K562 (cell line): ENCODE results near the gene NPFF. TPM values are rescaled to one million over a fixed set of nuclear protein-coding genes. Genes with fewer than 3 reads are reported as not detected.
A peak's percentile ranks its signal among the peaks of the same experiment; 100 is the strongest.

Source experiments
- CCNT2 ChIP-seq: IDR thresholded peaks from 2 replicates; pipeline ENCODE4 v1.6.1; 2011; ENCODE audit warnings: borderline replicate concordance, low read depth, mild to moderate bottlenecking, moderate library complexity, mixed read lengths, low read length; ENCODE audit not compliant: insufficient read length; ENCODE audit errors: extremely low read depth
- HMGN3 ChIP-seq: IDR thresholded peaks from 2 replicates; pipeline ENCODE4 v1.6.1; 2011; ENCODE audit warnings: borderline replicate concordance, low read depth, mild to moderate bottlenecking, mixed read lengths, low read length; ENCODE audit not compliant: insufficient read length; ENCODE audit errors: extremely low read depth
- NFATC3 ChIP-seq: fragments of 450-650 bp; IDR thresholded peaks from 2 replicates; pipeline ENCODE4 v1.6.1; 2017; ENCODE audit warnings: mild to moderate bottlenecking
- NRF1 ChIP-seq, 2 experiments: fragments of 450-650 bp; IDR thresholded peaks in 1 of 2; conservative IDR thresholded peaks in 1 of 2; 2 replicates each; pipeline ENCODE4 v1.6.1; 2014; ENCODE audit warnings: mild to moderate bottlenecking in 2 of 2
- POLR2B ChIP-seq: fragments of 450-650 bp; IDR thresholded peaks from 2 replicates; pipeline ENCODE4 v1.6.1; 2018; ENCODE audit warnings: low read depth; ENCODE audit not compliant: partially characterized antibody
- polyA plus RNA-seq, 8 experiments: library from polyadenylated mRNA; depleted of rRNA in 4 of 8; stranded (reverse) in 5 of 8; unstranded in 3 of 8; fragments of >200 nt; fragmentation: Nextera tagmentation in 2 of 8; fragmentation: Illumina TruSeq in 1 of 8; extraction: Ambion mirVana in 2 of 8; extraction: Trizol in 1 of 8; gene quantifications; 2 replicates each; pipeline versions ENCODE4 v1.2.1 to v1.2.3, GENCODE V29; 2011 to 2014; ENCODE audit warnings: inconsistent platforms in 1 of 8, missing spikeins in 1 of 8
- total RNA-seq, 7 experiments: library from RNA; depleted of rRNA in 6 of 7; stranded (reverse); fragments of >200 nt in 6 of 7; fragmentation: Illumina TruSeq in 2 of 7; extraction: Trizol in 2 of 7; gene quantifications; 2 replicates each; pipeline versions ENCODE4 v1.2.1 to v1.2.3, GENCODE V29; 2011 to 2021; ENCODE audit warnings: low replicate concordance in 1 of 7
- TF ChIP-seq, protein P1 (sequence below): fragments of 200-800 bp; sonication (Bioruptor generic); IDR thresholded peaks from 2 replicates; pipeline ENCODE4 v1.6.1; 2017; ENCODE audit warnings: missing genetic modification characterization, missing compliant biosample characterization
- TF ChIP-seq, protein P2 (sequence below), 2 experiments: fragments of 450-650 bp; formaldehyde crosslinking in 1 of 2; IDR thresholded peaks; 2 replicates each; pipeline versions ENCODE4 v1.4.0 to v1.6.1; 2014 to 2020; ENCODE audit warnings: mild to moderate bottlenecking in 2 of 2, borderline replicate concordance in 1 of 2, low read depth in 1 of 2
- TF ChIP-seq, protein P3 (sequence below): fragments of 450-650 bp; IDR thresholded peaks from 2 replicates; pipeline ENCODE4 v1.6.1; 2016
- TF ChIP-seq, protein P4 (sequence below): IDR thresholded peaks from 2 replicates; pipeline ENCODE4 v1.6.1; 2014; ENCODE audit warnings: antibody characterized with exemption
- TF ChIP-seq, protein P5 (sequence below): fragments of 250-450 bp; sonication (Bioruptor Pico); IDR thresholded peaks from 2 replicates; pipeline ENCODE4 v1.6.1; 2021; ENCODE audit warnings: mild to moderate bottlenecking

NPFF gene
- total and polyA plus RNA-seq, 9 of the 15 experiments (the other 6 are each of a cell fraction or from before 2014, with no cell fraction given) = 0.15 to 1.2 (median 0.55) TPM; not detected in 6

DNA sequence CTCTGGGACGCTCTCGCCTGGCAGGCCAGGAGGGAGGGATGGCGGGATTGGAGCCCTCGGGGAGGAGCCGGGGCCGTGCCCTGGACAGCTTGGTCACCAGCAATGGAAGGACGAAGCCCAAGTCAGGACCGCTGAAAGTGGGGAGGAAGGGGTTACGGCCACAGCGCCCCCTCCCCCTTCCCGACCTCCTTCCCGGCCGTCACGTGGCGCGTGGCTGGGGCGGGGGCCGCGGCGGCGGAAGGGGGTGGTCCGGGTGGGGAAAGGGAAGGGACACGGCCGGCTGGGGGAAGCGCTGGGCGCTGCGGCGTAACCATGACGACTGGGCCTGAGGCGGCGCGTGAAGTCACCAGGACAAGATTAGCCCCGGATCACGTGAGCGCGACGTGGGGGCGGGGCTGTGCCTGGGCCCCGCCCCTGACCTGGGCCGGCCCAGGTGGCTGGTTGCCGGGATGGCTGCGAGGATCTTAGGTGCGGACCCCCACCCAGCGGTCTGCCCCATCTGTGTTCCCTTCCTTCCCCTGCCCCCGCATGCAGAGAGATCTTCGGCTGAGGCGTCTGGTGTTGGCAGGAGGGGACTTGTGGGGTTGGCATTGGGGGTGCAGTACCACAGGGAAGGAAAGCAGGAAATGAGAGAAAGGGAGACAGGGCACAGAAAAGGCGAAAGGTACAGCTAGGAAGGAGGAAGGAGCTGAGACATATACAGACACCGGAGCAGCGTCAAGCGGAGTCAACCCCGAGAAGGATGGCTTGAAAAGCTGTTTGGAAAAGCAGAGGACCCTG lies 14.3 kb downstream of the NPFF start (continued):
- TF ChIP-seq, protein P1, sequence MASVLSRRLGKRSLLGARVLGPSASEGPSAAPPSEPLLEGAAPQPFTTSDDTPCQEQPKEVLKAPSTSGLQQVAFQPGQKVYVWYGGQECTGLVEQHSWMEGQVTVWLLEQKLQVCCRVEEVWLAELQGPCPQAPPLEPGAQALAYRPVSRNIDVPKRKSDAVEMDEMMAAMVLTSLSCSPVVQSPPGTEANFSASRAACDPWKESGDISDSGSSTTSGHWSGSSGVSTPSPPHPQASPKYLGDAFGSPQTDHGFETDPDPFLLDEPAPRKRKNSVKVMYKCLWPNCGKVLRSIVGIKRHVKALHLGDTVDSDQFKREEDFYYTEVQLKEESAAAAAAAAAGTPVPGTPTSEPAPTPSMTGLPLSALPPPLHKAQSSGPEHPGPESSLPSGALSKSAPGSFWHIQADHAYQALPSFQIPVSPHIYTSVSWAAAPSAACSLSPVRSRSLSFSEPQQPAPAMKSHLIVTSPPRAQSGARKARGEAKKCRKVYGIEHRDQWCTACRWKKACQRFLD (CRISPR knock-in tag) = no peak
- TF ChIP-seq NRF1 (conservative IDR thresholded peaks at IDR 0.05 in 1 of 2, IDR thresholded peaks at IDR 0.05 in 1 of 2) (peak; percentile 61 to 64), NFATC3 (no peak), POLR2B (peak; percentile 43), CCNT2 (peak; percentile 81), HMGN3 (peak; percentile 74)
- TF ChIP-seq, protein P2, sequence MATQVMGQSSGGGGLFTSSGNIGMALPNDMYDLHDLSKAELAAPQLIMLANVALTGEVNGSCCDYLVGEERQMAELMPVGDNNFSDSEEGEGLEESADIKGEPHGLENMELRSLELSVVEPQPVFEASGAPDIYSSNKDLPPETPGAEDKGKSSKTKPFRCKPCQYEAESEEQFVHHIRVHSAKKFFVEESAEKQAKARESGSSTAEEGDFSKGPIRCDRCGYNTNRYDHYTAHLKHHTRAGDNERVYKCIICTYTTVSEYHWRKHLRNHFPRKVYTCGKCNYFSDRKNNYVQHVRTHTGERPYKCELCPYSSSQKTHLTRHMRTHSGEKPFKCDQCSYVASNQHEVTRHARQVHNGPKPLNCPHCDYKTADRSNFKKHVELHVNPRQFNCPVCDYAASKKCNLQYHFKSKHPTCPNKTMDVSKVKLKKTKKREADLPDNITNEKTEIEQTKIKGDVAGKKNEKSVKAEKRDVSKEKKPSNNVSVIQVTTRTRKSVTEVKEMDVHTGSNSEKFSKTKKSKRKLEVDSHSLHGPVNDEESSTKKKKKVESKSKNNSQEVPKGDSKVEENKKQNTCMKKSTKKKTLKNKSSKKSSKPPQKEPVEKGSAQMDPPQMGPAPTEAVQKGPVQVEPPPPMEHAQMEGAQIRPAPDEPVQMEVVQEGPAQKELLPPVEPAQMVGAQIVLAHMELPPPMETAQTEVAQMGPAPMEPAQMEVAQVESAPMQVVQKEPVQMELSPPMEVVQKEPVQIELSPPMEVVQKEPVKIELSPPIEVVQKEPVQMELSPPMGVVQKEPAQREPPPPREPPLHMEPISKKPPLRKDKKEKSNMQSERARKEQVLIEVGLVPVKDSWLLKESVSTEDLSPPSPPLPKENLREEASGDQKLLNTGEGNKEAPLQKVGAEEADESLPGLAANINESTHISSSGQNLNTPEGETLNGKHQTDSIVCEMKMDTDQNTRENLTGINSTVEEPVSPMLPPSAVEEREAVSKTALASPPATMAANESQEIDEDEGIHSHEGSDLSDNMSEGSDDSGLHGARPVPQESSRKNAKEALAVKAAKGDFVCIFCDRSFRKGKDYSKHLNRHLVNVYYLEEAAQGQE (IDR thresholded peaks at IDR 0.05; ENCODE audit: borderline replicate concordance) = peak; percentile 70
- TF ChIP-seq, protein P2 (CRISPR knock-in tag; IDR thresholded peaks at IDR 0.05; ENCODE audit: low read depth) = no peak
- TF ChIP-seq, protein P3, sequence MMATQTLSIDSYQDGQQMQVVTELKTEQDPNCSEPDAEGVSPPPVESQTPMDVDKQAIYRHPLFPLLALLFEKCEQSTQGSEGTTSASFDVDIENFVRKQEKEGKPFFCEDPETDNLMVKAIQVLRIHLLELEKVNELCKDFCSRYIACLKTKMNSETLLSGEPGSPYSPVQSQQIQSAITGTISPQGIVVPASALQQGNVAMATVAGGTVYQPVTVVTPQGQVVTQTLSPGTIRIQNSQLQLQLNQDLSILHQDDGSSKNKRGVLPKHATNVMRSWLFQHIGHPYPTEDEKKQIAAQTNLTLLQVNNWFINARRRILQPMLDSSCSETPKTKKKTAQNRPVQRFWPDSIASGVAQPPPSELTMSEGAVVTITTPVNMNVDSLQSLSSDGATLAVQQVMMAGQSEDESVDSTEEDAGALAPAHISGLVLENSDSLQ = no peak
- TF ChIP-seq, protein P4, sequence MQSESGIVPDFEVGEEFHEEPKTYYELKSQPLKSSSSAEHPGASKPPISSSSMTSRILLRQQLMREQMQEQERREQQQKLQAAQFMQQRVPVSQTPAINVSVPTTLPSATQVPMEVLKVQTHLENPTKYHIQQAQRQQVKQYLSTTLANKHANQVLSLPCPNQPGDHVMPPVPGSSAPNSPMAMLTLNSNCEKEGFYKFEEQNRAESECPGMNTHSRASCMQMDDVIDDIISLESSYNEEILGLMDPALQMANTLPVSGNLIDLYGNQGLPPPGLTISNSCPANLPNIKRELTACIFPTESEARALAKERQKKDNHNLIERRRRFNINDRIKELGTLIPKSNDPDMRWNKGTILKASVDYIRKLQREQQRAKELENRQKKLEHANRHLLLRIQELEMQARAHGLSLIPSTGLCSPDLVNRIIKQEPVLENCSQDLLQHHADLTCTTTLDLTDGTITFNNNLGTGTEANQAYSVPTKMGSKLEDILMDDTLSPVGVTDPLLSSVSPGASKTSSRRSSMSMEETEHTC = peak; percentile 66; the same call in 1 of the 2 replicates
- TF ChIP-seq, protein P5, sequence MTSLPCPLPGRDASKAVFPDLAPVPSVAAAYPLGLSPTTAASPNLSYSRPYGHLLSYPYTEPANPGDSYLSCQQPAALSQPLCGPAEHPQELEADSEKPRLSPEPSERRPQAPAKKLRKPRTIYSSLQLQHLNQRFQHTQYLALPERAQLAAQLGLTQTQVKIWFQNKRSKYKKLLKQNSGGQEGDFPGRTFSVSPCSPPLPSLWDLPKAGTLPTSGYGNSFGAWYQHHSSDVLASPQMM (CRISPR knock-in tag) = no peak
